GM12874 (cell line): ENCODE results near the gene HIGD1A.

Source experiments
- TF ChIP-seq, protein P1 (sequence below): IDR thresholded peaks from 2 replicates; pipeline ENCODE4 v1.5.1; 2011; ENCODE audit warnings: low read depth, mild to moderate bottlenecking, control low read depth, low read length, moderate library complexity; ENCODE audit not compliant: insufficient read depth

The HIGD1A gene

DNA sequence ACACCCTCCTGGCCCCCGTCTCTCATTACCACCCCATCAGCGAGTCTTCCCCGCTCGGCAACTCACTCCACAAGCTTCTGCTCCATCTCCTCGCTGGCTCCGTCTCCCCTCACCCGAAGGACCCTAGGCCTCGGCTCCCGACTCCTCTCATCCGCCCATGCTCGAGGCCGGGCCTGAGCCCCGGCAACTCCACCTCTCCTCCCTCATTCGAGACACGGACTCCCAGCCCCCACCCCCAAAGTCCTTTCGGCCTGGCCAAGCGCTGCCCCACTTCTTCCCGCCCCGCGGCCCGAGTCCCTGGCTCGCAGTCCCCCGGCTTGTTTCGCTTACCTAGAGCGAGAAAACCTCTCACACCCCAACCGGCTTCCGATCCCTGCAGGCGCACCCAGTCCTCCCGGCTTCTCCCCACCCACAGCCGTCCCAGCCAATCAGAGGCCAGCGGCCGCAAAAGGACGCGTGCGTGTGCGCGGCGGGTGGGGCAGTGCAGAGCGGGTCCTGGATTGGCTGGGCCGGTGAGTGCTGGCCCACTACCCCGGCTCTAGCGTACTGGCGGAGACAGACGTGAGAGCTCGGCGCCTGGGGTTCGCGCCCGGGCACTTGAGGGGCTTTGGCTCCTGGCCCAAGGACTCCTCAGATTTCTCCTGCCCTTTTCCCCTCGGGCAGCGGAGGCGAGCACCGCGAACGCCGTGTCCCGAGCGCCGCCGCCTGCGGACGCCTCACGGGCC is at the start of gene HIGD1A:
Gene HIGD1A, minus strand, starts transcription at position 385 of the 725 bp plus-strand sequence. CDS start 10,237 bp downstream, outside the sequence.
- TF ChIP-seq, protein P1, sequence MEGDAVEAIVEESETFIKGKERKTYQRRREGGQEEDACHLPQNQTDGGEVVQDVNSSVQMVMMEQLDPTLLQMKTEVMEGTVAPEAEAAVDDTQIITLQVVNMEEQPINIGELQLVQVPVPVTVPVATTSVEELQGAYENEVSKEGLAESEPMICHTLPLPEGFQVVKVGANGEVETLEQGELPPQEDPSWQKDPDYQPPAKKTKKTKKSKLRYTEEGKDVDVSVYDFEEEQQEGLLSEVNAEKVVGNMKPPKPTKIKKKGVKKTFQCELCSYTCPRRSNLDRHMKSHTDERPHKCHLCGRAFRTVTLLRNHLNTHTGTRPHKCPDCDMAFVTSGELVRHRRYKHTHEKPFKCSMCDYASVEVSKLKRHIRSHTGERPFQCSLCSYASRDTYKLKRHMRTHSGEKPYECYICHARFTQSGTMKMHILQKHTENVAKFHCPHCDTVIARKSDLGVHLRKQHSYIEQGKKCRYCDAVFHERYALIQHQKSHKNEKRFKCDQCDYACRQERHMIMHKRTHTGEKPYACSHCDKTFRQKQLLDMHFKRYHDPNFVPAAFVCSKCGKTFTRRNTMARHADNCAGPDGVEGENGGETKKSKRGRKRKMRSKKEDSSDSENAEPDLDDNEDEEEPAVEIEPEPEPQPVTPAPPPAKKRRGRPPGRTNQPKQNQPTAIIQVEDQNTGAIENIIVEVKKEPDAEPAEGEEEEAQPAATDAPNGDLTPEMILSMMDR, result no peak

GRCh38 chr3:42853739-42854302 is 49.5 kb upstream of the HIGD1A start:
- TF ChIP-seq, protein P1, result no peak

DNA sequence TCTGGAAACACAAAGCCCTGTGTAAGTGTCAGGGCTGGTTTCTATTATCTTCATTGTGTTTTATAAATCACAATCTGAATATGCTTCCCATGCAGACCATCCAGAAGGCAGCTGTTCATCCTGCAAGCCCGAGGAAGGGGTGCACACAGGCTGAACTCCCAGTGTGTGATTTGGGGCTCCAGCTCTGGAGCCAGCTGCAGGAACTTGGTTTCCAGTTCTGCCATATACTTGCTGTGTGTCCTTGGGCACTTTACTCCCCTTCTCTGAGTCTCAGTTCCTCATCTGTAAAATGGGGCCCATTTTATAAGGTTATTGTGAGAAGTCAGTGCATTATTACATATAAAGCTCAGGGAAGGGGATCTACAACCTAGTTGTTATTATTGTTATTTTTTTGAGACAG is 48.8 kb upstream of the HIGD1A start:
- TF ChIP-seq, protein P1, result no peak

DNA sequence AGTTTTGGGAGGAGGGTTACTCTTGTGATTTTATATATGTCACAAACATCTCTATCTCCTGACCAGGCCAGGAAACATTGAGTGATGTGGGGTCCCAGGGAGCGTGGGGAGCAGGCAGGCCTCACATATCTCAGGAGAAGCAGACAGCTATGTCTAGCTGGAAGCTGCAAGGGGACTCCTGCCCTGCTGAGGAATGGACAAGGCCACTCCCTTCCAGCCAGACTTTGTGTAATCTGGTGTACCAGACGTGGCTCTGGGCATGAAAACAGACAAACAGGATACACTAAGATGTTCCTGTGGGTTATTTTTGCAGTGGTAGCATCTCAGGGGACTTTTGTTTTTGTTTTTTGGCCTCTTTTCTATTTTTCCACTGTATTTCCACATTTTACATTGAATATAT is 48.2 kb upstream of the HIGD1A start:
- TF ChIP-seq, protein P1, result no peak

- TF ChIP-seq, protein P1, result no peak
Measured at GRCh38 chr3:42851228-42851834, 47.0 kb upstream of the HIGD1A start.

- TF ChIP-seq, protein P1, result no peak
Measured at GRCh38 chr3:42850263-42850662, 46.0 kb upstream of the HIGD1A start.

DNA sequence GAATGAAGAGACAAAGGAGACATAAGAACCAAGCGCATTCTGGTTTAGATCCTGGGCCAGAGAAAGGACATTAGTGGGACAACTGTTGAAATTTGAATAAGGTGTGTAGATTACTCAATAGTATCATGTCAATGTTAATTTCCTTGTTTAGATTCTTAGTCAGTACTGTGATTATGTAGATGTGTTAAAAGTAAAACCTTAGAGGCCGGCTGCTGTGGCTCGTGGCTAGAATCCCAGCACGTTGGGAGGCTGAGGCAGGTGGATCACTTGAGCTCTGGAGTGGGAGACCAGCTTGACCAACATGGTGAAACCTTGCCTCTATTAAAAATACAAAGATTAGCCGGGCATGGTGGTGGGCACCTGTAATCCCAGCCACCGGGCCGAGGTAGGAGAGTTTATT is 44.7 kb upstream of the HIGD1A start:
- TF ChIP-seq, protein P1, result no peak
